Measurements from ENCODE around the gene CBLIF. TPM values are rescaled to one million over a fixed set of nuclear protein-coding genes. Genes with fewer than 3 reads are reported as not detected.

The CBLIF gene
- total RNA-seq, 2 donors from 2014 or later: 1.8 TPM; not detected in 1

- DNase-seq (ENCODE audit: low spot score) (no peak), ATAC-seq (ENCODE audit: insufficient number of reproducible peaks, low FRiP score, low read depth) (no peak)
- H3K9me3 ChIP-seq: no peaks in the 10 kb centered on the region
- no peak for TF ChIP-seq CTCF (IDR thresholded peaks at IDR 0.05)
- no peak overlapping the region for H3K4me3 ChIP-seq
- H3K27me3 ChIP-seq (replicated peaks; ENCODE audit: insufficient read depth): no peaks in the 10 kb centered on the region
- no peaks in the 10 kb centered on the region for H3K36me3 ChIP-seq
- no peak overlapping the region for H3K27ac ChIP-seq
- peaks cover 4 to 16% of the 10 kb centered on the region in 2 donors for H3K4me1 ChIP-seq (ENCODE audit: control insufficient read depth in 1 of 2, low read depth in 2 of 2)
These were observed 31.3 kb downstream of the CBLIF start for GRCh38 chr11:59814021-59814420.

- DNase-seq (ENCODE audit: low spot score) (no peak), ATAC-seq (ENCODE audit: insufficient number of reproducible peaks, low FRiP score, low read depth) (no peak)
- Histone ChIP-seq H3K27ac (no peak overlapping the region), H3K9me3 (no peaks in the 10 kb centered on the region), H3K4me3 (no peak overlapping the region), H3K4me1 (ENCODE audit: control insufficient read depth in 1 of 2, low read depth in 2 of 2) (peaks cover 0 to 10% of the 10 kb centered on the region in 2 donors), H3K27me3 (replicated peaks; ENCODE audit: insufficient read depth) (no peaks in the 10 kb centered on the region), H3K36me3 (no peaks in the 10 kb centered on the region)
- no peak for TF ChIP-seq CTCF (IDR thresholded peaks at IDR 0.05)
These were observed 31.9 kb downstream of the CBLIF start for GRCh38 chr11:59813364-59813763.

GRCh38 chr11:59812220-59812619, 33.1 kb downstream of the CBLIF start:
- DNase-seq (ENCODE audit: low spot score) (no peak), ATAC-seq (ENCODE audit: insufficient number of reproducible peaks, low FRiP score, low read depth) (no peak)
- no peaks in the 10 kb centered on the region for H3K36me3 ChIP-seq
- H3K27me3 ChIP-seq (replicated peaks; ENCODE audit: insufficient read depth): no peaks in the 10 kb centered on the region
- peaks cover 0 to 9% of the 10 kb centered on the region in 2 donors for H3K4me1 ChIP-seq (ENCODE audit: control insufficient read depth in 1 of 2, low read depth in 2 of 2)
- no peak overlapping the region for H3K4me3 ChIP-seq
- H3K27ac ChIP-seq: no peak overlapping the region
- H3K9me3 ChIP-seq: no peaks in the 10 kb centered on the region
- TF ChIP-seq CTCF (IDR thresholded peaks at IDR 0.05): no peak

GRCh38 chr11:59810911-59811259, 34.4 kb downstream of the CBLIF start:
- ATAC-seq (ENCODE audit: insufficient number of reproducible peaks, low FRiP score, low read depth) (no peak), DNase-seq (ENCODE audit: low spot score) (no peak)
- Histone ChIP-seq H3K27ac (peak overlapping the region; percentile 48 to 60), H3K4me3 (peak overlapping the region; percentile 84), H3K9me3 (no peaks in the 10 kb centered on the region), H3K27me3 (replicated peaks; ENCODE audit: insufficient read depth) (no peaks in the 10 kb centered on the region), H3K4me1 (ENCODE audit: control insufficient read depth in 1 of 2, low read depth in 2 of 2) (peaks cover 0 to 9% of the 10 kb centered on the region in 2 donors), H3K36me3 (peaks cover 7% of the 10 kb centered on the region)
- no peak for TF ChIP-seq CTCF (IDR thresholded peaks at IDR 0.05)

- Histone ChIP-seq H3K4me3 (peak within 1 kb of the TSS; percentile 84), H3K9me3 (no peaks in the 10 kb centered on the region), H3K27ac (peak within 1 kb of the TSS; percentile 60 to 72), H3K27me3 (replicated peaks; ENCODE audit: insufficient read depth) (no peaks in the 10 kb centered on the region), H3K36me3 (peaks cover 10% of the 10 kb centered on the region), H3K4me1 (ENCODE audit: control insufficient read depth in 1 of 2, low read depth in 2 of 2) (peaks cover 0 to 9% of the 10 kb centered on the region in 2 donors)
- TF ChIP-seq CTCF (IDR thresholded peaks at IDR 0.05): no peak
- ATAC-seq (ENCODE audit: insufficient number of reproducible peaks, low FRiP score, low read depth): peak; percentile 82
- DNase-seq (ENCODE audit: low spot score): peak; percentile 48
These were observed 34.9 kb downstream of the CBLIF start, which contains the start of gene MRPL16 for GRCh38 chr11:59810189-59810910. MRPL16 (minus strand) TSS chr11:59810778; CDS start chr11:59810658, 120 bp downstream.
